ENCODE results near the gene TIGD7. TPM values are rescaled to one million over a fixed set of nuclear protein-coding genes. Genes with fewer than 3 reads are reported as not detected.
A peak's percentile ranks its signal among the peaks of the same experiment; 100 is the strongest.

Gene TIGD7
- total RNA-seq, 4 donors from 2014 or later, result 0.38 to 4.0 (median 0.96) TPM

DNA sequence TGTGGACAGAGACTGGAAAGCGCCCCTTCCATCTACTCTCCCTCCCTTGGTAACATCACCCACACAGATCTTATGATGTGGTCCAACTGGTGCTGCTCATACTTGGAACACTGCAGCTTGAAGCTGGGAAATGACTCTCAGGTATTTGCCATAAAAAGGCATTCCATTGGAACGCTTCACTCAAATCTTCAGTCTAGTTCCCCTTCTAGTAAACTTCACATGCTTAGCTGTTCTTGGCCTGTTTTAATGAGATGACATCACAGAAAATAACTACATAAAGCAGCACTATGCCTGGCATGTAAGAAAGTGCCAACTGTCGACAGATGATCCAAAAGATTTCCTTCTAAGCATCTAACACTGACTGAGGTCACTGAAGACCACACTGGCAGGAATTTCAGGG, 12.6 kb downstream of the TIGD7 start:
- DNase-seq, result no peak
- H3K9me3 ChIP-seq, result peaks cover 16 to 98% (median 93%) of the 10 kb centered on the region in 3 donors
- TF ChIP-seq CTCF (IDR thresholded peaks at IDR 0.05) (no peak), POLR2A (IDR thresholded peaks at IDR 0.05) (no peak)
- H3K36me3 ChIP-seq, result peaks cover 33 to 81% (median 38%) of the 10 kb centered on the region in 3 donors
- H3K4me3 ChIP-seq, result no peak overlapping the region
- H3K27me3 ChIP-seq, result no peaks in the 10 kb centered on the region
- intact Hi-C loops (cut with DNase I), result no loop called here
- 90 to 93% methylated on average over 3 of the region's 3 CpGs for WGBS, 2 donors
- no peaks in the 10 kb centered on the region for H3K4me1 ChIP-seq
- H3K27ac ChIP-seq, result no peak overlapping the region

DNA sequence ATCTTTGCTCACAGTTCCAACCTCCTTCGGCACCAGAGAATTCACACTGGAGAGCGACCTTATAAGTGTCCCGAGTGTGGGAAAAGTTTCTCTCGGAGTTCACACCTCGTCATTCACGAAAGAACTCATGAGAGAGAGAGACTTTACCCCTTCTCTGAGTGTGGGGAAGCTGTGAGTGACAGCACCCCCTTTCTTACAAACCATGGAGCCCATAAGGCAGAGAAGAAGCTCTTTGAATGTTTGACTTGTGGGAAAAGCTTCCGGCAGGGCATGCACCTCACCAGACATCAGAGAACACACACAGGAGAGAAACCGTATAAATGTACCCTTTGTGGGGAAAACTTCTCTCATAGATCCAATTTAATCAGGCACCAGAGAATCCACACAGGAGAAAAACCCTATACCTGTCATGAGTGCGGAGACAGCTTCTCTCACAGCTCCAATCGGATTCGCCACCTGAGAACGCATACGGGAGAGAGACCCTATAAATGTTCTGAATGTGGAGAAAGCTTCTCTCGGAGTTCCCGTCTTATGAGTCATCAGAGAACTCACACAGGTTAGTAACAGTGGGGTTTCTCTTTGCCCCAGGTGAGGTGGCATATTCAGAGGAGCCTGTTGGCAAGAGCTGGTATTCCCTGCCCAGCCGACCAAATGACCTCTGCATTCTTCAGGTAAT, 15.1 kb downstream of the TIGD7 start:
- WGBS, 2 donors, result 96 to 97% methylated on average over 14 to 15 of the region's 16 CpGs
- H3K36me3 ChIP-seq, result peaks cover 42 to 97% (median 52%) of the 10 kb centered on the region in 3 donors
- no peak for DNase-seq
- H3K27ac ChIP-seq, result no peak overlapping the region
- H3K27me3 ChIP-seq, result no peaks in the 10 kb centered on the region
- peaks cover 3 to 12% (median 4%) of the 10 kb centered on the region in 3 donors for H3K4me1 ChIP-seq
- TF ChIP-seq POLR2A (IDR thresholded peaks at IDR 0.05), result no peak
- TF ChIP-seq CTCF (IDR thresholded peaks at IDR 0.05), result no peak
- intact Hi-C loops (cut with DNase I), result no loop called here
- H3K4me3 ChIP-seq, result peak overlapping the region in 1 of 4 donors; percentile 21
- H3K9me3 ChIP-seq, result peaks cover 16 to 96% (median 91%) of the 10 kb centered on the region in 3 donors

GRCh38 chr16:3285131-3285530, 20.1 kb downstream of the TIGD7 start:
- Histone ChIP-seq H3K4me3 (peak overlapping the region in 2 of 4 donors; percentile 1 to 91), H3K4me1 (peaks cover 14 to 37% (median 16%) of the 10 kb centered on the region in 3 donors), H3K27ac (no peak overlapping the region), H3K27me3 (no peaks in the 10 kb centered on the region), H3K36me3 (peaks cover 29 to 56% (median 33%) of the 10 kb centered on the region in 3 donors), H3K9me3 (peaks cover 8 to 46% (median 41%) of the 10 kb centered on the region in 3 donors)
- 87 to 93% methylated on average over 4 to 5 of the region's 6 CpGs for WGBS, 2 donors
- TF ChIP-seq POLR2A (IDR thresholded peaks at IDR 0.05), result no peak
- TF ChIP-seq CTCF (IDR thresholded peaks at IDR 0.05), result no peak
- no peak for DNase-seq
- intact Hi-C loops (cut with DNase I), result no loop called here

GRCh38 chr16:3283543-3284447, 21.4 kb downstream of the TIGD7 start:
- Histone ChIP-seq H3K4me1 (peaks cover 14 to 37% (median 16%) of the 10 kb centered on the region in 3 donors), H3K27me3 (peaks cover 0 to 3% (median 0%) of the 10 kb centered on the region in 4 donors), H3K9me3 (peaks cover 0 to 33% (median 27%) of the 10 kb centered on the region in 3 donors), H3K27ac (peak overlapping the region; percentile 98 to 100 (median 98)), H3K4me3 (peak overlapping the region; percentile 91 to 97 (median 94)), H3K36me3 (peaks cover 15 to 42% (median 20%) of the 10 kb centered on the region in 3 donors)
- intact Hi-C loops (cut with DNase I), result no loop called here
- 40 to 46% methylated on average over 8 to 11 of the region's 56 CpGs for WGBS, 2 donors
- no peak for DNase-seq
- TF ChIP-seq CTCF (IDR thresholded peaks at IDR 0.05), result peak in 1 of 6 experiments; percentile 3
- TF ChIP-seq POLR2A (IDR thresholded peaks at IDR 0.05), result peak in 1 of 4 donors; percentile 0
